Renal cortical epithelial cell (primary cell): ENCODE results near the gene PTCSC3. TPM values are rescaled to one million over a fixed set of nuclear protein-coding genes. Genes with fewer than 3 reads are reported as not detected.

Source experiments
- total RNA-seq: library from RNA; depleted of rRNA; stranded (reverse); fragments of >200 nt; gene quantifications from 2 replicates; pipeline ENCODE4 v1.2.3, GENCODE V29; 2014

PTCSC3 gene
- total RNA-seq, 1 donor from 2014 or later: not detected

Other genes starting within 250 kb of the PTCSC3 start
- gene MBIP, start 143.9 kb upstream of the PTCSC3 start, total RNA-seq: 11.5 and 24.2 TPM in 2 replicates